Activated CD4-positive, alpha-beta T cell treated with anti-CD3 and anti-CD28 coated beads, Interleukin-2, amount 50 U/mL, for 48 hours (primary cell): ENCODE measurements around the gene ELF1.
A peak's percentile ranks its signal among the peaks of the same experiment; 100 is the strongest.

Experiments used
- DNase-seq, 2 experiments: peaks; one replicate each; pipeline ENCODE4 v3.0.0-alpha.2; 2020

Gene ELF1

DNA sequence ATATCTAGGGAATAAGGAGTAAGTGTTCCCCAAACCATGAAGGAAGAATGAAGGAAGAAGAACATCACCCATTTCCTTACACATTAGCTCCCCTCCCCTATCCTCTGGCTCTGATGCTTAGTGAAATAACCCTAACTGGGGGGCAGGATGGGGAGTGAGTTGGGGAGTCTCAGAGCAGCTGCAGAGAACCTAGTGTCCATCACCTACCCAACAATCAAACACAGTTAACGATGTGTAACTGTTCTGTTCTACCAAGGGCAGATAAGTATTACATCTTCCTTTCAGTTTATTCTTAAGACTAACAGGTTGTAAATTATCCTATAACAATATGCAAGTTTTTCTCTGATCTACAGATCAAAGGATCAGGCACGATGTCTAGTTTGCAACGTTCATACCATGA is 12.8 kb downstream of the ELF1 start:
- DNase-seq = no peak

DNA sequence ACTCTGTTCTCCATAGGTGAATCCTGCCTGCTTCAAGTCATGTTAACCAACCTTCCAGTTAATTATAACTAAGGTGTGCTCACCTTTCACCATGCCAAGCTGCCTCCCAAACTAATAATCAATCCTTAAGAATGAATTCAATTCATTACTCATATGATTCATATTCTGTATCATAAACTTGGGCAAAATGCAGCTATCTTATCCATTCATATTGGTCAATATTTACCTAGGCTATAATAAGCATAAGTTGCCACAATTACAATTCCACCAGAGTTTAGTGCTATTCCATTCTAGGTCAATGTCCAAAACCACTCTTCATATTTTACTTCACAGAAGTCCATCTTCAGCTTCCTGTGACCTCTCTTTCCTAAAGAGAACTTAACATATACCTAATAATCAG is 13.4 kb downstream of the ELF1 start:
- no peak for DNase-seq

DNA sequence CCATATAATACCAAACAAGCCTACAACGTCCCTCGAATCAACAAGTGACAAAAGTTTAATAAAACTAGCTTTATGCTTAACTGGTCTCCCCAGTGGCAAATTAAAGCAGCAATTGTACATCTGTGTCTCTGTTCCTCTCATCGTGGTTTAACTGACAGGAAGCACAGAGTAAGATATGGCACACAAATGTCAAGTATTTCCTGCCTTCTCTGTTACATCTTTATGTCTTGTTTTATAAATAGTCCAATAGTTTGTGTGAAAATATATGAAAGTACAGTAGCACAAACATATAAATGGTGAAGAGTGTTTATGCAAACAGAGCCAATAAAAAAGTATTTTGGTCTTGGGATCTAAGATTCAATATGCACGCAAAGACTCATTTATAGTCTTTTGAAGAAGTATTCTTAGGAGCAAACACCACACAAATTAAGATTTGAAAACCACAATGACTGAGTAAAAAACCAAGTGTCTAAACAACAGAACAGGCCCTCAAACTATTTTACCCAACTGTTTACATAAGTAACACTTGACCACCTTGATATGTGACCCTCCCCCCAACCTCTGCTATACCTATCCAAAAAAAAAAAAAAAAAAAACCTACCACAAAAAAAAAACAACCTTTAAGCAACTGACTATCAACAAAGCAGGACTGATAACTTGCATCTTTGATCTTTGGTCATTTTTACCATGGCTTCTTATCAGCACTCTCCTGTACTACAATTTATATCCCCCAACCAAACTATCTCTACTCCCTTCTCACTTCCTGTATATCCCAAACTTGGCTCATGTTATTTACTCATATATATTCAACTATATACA is 14.0 kb downstream of the ELF1 start:
- DNase-seq = no peak

DNA sequence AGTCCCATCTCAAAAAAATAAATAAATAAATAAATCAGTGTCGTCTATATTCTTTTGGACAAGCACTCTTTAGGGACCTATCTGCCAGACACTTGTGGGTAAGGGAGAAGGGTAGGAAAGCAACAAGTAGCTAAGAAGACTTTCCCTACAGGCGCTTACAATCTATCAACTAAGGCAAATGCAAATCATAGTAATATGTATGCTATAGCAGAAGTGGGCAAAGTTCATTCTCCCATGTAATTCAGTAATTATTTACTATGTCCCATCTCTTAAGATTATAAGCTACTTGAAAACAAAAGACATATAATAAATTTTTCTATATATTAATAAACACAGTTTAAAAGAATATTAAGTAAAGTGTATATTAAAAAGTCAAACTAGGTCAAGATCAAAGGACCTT is 16.5 kb downstream of the ELF1 start:
- no peak for DNase-seq

DNA sequence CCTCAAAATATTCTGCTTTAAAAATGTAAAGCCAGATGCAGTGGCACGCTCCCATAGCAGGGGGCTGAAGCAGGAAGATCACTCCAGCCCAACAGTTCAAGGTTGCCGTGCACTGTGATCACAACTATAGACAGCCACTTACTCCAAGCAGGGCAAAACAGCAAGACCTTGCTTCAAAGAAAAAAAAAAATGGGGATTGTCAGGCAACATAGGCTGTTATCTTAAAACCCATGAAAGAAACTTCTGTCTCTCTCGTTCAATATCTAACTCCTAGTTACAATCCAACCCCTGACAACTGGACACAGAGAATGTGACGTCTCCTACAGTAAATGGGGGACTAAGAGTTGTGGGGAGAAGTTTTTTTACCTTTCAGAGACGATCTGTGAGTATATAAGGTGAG is 17.4 kb downstream of the ELF1 start:
- DNase-seq = no peak

DNA sequence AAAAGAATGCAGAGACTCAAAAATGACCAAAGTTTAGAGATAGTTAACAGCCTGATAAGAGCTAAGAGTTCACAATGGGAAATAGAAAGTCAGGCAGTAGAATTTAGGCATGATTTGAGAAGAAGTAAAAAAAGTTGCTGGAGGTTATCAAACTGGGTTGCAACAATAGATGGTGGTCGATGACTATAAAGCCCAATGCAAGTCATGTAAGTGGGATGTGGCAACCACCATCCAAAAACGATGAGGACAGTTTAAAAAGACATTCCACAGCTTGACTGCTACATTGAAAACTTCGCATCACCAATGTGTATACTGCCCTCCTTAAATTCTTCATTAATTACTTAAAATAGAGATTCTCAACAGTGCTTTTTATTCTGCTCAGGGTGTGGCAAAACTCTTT is 19.7 kb downstream of the ELF1 start:
- DNase-seq = no peak

DNA sequence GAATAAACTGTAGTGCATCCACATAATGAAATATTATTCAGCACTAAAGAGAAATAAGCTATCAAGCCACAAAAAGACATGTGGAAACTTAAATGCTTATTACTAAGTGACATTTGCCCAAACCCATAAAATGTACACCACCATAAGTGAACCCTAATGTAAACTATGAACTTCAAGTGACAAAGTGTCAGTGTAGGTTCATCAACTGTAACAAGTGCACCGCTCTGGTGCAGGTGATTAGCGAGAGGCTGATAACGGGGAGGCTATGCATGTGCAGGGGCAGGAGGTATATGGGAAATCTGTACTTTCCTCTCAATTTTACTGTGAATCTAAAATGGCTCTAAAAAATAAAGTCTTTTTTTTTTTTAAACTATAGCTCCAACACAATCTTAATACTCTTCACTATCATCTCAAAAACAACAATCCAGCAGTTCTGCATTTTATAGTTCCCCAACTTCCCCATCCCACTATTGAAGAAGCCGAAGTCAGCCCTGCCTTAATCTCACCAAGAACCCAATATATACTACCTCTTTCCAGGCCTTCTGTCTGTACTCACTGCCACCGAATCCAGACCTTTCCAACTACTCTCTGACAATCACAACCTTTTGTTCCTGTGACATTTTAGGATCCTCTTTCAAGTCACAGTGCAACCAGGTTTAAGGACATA is 22.6 kb downstream of the ELF1 start:
- no peak for DNase-seq

DNA sequence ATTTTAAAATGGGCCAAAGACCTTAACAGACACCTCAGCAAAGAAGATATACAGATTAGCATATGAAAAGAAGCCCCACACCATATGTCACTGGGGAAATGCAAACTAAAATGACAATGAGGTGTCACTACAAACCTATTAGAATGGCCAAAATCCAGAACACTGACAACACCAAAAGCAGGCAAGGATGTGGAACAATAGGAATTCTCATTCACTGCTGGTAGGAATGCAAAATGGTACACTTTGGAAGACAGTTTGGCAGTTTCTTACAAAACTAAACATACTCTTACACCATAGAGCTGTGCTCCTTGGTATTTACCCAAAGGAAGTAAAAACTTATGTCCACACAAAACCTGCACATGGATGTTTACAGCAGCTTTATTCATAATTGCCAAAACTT is 23.1 kb downstream of the ELF1 start:
- DNase-seq = no peak

DNA sequence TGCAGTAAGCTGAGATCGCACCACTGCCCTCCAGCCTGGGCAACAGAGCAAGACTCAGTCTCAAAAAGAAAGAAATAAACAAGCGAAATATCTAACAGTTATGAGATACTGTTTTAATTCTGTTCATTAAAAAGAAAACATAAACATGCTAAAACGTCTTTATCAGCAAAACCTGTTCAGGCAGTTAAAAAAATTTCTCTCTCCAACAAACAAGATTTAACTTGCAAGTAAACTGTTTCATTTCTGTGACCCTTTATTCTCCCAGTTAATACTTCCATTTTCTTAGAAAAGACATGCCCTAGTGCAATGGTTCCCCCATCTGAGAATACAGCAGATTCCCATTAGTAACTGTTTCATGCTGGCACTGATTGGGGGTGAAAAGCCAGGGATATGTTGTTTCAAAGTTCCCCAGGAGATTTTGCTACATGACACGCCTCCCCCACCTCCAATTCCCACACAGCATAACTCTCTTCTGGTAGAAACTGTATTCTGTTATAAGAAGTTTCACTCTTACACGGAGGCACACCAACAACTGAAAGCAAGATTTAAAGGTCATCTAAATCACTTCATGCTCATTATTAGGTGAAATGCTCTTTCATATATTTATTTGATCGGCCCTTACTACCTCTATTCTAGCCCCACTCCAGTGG is 24.4 kb downstream of the ELF1 start:
- no peak for DNase-seq

DNA sequence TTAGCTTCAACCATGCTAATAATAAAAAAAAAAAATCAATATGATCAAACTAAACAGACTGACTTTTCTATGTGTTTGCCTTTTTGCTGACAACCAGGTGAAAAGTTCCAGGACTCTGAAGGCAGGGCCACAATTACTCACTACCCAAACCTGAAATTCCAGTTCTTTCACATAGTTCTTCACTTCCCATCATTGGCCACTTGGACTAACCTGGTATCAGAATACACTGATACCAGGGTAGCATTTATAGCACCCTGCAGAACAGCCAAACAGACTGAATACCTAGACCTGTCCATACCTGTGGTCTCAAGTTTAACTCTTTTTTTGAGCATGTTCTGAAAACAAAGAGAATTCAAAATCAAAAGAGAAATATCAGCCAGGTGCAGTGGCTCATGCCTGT is 25.1 kb downstream of the ELF1 start:
- no peak for DNase-seq

DNA sequence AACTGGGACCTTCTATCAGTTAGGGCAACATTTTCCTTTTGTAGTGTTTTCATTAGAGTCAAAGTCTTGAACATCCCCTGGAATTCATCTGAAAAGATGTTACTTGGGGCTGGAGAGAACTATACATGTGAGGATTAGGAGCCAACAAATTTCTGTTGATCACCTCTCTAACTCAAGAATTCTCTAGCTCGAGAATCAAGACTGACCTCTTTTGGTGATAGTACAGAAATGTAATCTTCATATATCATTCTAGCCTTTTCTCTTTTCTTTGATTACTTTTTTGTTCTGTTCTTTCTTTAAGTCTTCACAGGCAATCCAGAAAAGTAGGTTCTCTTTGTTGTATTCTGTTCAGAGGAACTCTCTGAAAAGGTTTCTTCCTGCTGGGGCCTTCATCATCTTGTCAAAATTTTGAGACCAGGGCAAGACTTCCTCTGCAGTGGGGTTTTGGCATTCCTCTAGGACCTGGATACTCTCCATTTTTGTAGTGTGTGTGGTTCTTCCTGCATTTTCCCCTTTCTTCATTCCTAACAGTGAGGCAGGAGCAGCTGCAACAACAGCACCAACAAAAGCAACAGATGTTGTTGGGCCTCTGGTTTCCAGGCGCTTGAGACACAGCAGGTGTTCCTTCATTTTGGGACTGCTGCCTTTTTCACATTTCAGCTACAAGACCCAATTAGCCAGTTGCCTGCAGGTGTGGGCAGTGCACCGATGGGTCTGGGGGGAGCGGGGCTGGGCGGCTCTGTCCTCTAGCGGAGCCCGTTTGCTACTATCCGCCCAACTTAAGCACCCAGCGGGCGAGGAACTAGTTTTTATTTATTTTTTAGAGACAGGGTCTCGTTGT is 26.2 kb downstream of the ELF1 start:
- DNase-seq = no peak

DNA sequence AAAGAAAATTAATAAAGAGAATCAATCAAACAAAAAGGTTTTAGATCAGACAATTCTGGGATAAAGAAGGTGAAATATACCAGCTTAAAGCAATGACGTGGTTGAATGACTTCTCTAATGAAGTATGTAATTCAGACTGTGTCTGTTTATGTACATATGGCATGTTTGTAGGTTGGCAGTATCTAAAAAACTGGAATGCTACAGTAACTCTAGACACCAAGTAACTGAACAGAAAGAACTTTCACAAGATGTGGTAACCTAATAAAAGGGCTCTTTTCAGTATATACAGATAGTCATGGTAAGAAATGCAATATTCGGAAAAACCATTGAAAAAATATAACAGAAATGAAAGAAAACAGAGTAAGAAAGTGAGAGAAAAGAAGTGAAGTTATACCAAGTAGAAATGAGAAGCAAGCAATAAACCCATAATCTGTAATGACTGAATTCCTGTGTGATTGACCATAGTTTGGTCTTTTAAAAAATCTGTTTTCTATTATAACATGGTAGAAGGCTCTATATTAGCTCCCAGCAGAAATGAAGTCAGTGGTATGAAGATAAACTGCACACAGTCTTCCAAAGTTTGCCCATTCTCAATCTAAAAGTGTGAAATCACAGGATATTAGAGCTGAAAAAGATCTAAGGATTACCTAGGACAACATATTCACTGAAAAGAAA is 31.4 kb downstream of the ELF1 start:
- DNase-seq = no peak

DNA sequence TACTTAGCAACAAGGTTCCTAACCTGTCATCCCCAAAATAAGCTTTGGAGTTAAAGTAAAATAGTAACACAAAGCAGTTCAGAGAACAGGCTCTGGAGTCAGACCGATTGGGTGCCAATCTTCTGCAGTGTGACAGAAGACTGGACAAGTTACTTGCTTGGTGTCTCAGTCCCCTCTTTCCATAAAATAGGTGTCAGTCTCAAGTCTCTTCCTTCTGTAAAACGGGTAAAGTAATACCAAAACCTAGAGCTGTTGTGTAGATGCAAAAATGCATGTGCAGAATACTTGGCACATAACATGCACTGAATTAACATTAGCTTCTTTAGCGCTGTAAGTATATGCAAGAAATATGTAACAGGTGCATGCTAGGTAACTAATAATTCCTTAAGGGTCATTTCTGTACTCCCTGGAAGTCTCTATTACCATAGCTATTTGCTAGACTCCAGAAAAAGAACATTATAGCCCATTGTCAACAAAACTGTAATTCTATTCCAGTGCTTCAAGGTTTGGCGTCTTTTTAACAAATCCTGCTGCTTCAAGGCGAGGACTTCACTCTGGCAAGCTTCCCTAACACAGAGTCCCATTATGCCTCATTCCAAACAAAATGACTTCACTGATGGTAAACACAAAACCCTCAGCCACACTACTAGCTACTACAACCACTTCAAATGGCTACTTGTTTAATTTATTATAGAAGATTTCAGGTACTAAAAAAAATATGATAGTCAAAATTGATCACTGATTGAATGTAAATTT is 32.8 kb downstream of the ELF1 start:
- no peak for DNase-seq

DNA sequence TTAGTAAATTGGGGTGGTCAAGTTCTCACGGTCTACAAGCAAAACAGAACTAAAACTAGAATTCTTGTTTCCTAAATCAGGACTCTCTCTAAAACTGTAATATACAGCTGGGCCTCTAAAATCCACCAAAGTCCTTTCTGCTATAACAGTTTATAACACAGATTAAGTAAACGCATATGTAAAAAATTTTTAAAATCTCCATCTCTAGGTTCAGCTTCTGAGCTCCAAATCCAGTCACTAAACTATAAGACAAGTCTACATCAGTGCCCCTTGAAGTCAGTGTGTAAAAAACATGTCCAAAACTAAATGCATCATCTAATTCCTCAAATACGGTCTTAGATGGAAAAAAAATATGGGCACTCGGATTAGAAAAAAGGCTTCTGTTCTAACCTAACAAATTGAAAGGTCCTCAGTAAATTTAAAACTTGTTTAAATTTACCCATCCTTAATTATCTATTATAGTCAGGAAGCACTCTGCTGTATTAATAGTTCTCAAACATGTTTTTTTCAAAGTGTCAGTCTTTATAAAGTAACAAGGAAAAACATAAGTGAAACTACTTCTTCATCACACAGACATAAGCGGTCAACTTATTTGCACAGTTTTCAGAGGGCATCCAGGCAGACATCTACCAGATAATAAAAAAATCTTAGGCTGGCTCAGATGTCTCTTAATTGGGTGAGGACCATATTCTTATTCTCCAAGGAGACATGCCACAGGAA is 33.6 kb downstream of the ELF1 start:
- DNase-seq = no peak

DNA sequence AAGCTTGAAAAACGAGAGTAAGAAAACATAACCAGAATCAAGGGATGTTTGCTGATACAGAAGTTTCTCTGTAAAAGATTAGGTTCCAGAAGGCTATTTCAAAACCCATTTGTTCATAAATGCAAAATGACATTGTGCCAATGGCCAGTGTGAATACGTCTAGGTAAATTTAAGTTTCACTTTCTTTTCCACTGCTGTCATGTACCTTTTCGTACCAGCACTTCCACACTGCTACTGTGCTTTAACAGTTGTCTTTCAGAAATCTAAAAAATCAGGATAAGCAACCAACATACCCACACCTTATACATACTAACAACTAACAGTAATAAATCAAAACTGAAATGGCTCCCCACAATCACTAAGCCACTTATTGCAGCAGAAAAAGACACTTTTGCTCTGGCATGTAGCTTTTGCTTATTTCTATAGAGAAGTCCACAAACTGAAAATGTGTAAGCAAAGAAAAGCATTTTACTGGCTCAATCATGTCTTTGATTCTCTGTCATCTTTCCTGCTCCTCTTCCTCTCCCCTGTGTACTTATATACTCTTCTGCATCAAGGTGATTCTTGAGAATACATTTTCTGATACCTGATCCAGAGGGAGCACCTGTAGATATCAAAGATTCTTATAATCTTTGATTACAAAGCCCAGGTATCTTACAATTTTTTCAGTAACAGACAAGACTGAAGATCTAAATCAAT is 34.3 kb downstream of the ELF1 start:
- DNase-seq = no peak

DNA sequence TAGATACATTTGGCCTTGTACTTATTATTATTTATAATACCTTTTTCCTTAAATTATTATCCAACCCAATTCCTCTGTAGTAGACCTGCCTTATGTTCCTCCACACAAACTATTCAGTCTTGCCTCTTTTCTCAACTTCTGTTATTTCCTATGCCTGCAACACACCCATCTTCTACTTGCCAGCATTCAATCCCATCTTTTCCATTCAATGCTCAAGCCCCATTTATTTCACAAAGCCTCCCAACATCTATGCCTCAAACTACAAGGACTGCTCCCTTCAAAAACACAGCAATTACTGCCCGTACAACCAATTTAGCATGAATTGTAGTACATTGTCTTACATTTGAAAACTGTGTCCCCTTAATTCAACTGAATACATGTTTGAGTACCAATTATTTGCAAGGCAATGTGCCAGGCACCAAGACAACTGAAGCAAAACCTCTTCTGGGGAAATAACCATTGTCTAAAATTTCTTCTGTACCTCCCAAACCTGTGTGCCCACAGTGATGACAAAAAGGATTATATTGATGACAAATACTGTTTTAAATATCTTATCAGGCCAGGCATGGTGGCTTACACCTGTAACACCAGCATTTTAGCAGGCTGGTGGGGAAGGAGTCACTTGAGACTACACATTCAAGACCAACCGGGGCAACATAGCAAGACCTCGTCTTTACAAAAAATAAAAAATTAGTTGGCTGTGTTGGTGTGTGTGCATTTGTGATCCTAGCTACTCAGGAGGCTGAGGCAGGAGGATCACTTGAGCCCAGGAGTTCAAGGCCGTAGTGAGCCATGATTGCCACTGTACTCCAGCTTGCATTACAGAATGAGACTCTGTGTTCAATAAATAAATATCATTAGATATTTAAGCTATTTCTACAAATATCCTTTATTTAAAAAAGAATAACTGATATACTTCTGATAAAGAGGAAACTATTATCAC is 35.1 kb downstream of the ELF1 start:
- DNase-seq = no peak

DNA sequence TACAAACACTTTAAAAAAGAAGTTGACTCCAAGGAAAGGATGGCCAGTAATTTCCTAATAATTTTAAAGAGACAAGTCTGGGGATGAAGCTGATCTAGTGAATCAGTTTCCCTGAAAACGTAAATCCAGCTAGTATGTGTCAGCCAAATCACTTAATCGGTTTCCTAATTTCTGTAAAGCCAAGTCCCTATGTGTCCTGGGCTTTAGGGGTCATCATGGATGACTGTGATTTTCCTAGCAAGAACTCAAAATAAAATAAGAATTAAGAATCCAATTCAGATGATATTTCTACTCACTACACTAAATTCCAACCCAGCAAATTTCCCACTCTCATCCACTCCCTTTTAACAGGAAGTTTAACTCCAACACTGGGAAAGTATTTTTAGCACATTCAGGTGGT is 35.9 kb downstream of the ELF1 start:
- DNase-seq = no peak

DNA sequence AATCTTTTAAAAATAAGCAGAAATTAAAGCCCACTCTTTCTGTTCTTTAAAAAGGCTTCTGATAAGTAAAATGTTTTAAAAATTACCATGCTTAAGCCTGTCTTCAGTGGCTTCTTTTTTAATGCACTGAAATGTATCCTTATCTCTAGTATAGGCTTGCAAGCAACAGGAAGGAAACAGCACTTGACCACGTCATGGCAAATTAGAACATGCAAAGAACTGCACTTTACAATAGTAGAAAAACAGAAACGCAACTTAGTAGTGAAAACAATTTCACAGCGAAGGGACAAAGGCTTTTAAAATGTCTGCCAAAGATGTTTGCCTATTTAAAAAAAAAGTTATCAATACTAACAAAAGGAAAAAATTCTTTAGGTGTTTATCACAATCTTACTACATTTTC is 36.3 kb downstream of the ELF1 start:
- peak in 1 of 2 experiments; percentile 36 for DNase-seq

DNA sequence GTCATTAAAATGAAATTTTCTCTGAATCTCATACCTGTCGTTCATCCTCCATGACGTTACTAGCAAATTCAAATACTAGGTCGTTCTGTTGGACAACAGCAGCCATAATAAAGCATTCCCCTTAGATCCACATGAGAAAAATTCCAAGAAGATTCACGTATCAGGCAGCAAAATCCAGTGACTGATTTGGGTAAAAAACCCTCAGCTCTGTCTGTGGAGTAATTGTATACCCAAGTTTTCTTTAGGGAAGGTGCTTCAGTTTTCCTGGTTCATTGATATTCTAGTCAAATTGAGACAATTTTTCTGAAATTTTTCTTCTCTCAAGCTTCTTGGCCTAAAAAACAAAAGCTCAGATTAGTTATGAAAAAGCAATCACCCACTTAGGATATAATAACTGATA is 37.2 kb downstream of the ELF1 start:
- no peak for DNase-seq
